GM19438 (cell line): Measurements from ENCODE around the gene SSX7.
"Not testable (repeated sequence)": the region's sequence is repeated elsewhere in the genome, so short reads cannot be mapped to it uniquely, and the experiment has no call there.

Experiments used
- ATAC-seq: cut with Tn5 transposase; IDR thresholded peaks from one replicate; pipeline ENCODE4 v1.9.1; 2021; ENCODE audit warnings: low read depth; ENCODE audit not compliant: unreplicated experiment

The SSX7 gene, protein sequence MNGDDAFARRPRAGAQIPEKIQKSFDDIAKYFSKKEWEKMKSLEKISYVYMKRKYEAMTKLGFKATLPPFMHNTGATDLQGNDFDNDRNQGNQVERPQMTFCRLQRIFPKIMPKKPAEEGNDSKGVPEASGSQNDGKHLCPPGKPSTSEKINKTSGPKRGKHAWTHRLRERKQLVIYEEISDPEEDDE

GRCh38 chrX:52654800-52655199, at the start of gene SSX7:
Gene SSX7, minus strand, starts transcription at chrX:52654900. Its CDS starts 1,428 bp downstream, at chrX:52653472.
- not testable (repeated sequence) for ATAC-seq

GRCh38 chrX:52692034-52692433, 37.3 kb upstream of the SSX7 start:
- not testable (repeated sequence) for ATAC-seq

GRCh38 chrX:52662218-52662617, 7.5 kb upstream of the SSX7 start:
- ATAC-seq, result not testable (repeated sequence)

- ATAC-seq, result not testable (repeated sequence)
These were observed 775 bp upstream of the SSX7 start for GRCh38 chrX:52655475-52655874.

- not testable (repeated sequence) for ATAC-seq
These were observed 4.0 kb downstream of the SSX7 start for GRCh38 chrX:52650676-52651075.

DNA sequence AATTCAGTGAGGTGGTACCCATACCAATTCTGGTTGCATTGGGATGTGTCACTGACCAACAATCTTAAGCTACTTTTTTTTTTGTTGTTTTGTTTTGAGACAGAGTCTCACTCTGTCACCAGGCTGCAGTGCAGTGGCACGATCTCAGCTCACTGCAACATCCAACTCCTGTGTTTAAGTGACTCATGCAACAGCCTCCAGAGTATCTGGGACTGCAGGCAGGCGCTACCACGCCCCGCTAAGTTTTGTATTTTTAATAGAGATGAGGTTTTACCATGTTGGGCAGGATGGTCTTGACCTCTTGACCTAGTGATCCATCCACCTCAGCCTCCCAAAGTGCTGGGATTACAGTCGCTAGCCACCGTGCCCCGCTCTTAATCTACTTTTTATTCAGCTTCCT, 5.7 kb downstream of the SSX7 start:
- ATAC-seq, result not testable (repeated sequence)

- ATAC-seq, result not testable (repeated sequence)
These were observed 26.2 kb downstream of the SSX7 start for GRCh38 chrX:52628483-52628882.

DNA sequence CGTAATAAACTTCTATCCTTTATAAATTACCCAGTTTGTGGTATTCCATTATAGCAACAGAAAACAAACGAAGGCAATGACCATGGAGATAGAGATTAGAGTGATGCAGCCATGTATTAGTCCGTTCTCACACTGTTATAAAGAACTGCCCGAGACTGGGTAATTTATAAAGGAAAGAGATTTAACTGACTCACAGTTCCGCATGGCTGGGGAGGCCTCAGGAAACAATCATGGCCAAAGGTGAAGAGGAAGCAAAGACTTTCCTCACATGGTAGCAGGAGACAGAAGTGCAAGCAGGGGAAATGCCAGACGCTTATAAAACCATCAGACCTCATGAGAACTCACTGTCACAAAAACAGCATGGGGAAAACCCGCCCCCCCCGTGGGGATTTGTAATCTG, 34.0 kb downstream of the SSX7 start:
- ATAC-seq, result not testable (repeated sequence)

- no peak for ATAC-seq
These were observed 45.7 kb downstream of the SSX7 start for GRCh38 chrX:52608961-52609360.

- not testable (repeated sequence) for ATAC-seq
These were observed 51.5 kb downstream of the SSX7 start for GRCh38 chrX:52603151-52603550.

- ATAC-seq, result no peak
These were observed 55.8 kb downstream of the SSX7 start for GRCh38 chrX:52598886-52599285.

DNA sequence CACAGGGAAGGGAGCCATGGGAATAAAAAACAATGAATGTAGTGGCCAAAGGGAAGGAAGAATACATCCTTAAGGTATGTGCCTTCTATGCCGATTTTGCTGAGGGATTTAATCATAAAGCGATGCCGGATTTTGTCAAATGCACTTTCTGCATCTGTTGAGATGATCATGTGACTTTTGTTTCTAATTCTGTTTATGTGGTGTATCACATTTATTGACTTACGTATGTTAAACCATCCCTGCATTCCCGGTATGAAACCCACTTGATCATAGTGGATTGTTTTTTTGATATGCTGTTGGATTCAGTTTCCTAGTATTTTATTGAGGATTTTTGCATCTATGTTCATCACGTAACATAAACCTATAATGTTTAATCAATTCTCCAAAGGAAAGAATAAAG, 60.0 kb downstream of the SSX7 start:
- no peak for ATAC-seq
